CD4-positive, alpha-beta T cell treated with Interleukin-17A for 1 hour (primary cell): ENCODE data around the gene KRT33A.
"Not testable (repeated sequence)": the region's sequence is repeated elsewhere in the genome, so short reads cannot be mapped to it uniquely, and the experiment has no call there.

Source experiments
- DNase-seq: peaks from one replicate; pipeline ENCODE4 v3.0.0-alpha.2; 2020

KRT33A gene

GRCh38 chr17:41350381-41350878 is at the start of gene KRT33A:
KRT33A (minus strand) TSS chr17:41350828; CDS start chr17:41350767, 61 bp downstream.
- not testable (repeated sequence) for DNase-seq

DNA sequence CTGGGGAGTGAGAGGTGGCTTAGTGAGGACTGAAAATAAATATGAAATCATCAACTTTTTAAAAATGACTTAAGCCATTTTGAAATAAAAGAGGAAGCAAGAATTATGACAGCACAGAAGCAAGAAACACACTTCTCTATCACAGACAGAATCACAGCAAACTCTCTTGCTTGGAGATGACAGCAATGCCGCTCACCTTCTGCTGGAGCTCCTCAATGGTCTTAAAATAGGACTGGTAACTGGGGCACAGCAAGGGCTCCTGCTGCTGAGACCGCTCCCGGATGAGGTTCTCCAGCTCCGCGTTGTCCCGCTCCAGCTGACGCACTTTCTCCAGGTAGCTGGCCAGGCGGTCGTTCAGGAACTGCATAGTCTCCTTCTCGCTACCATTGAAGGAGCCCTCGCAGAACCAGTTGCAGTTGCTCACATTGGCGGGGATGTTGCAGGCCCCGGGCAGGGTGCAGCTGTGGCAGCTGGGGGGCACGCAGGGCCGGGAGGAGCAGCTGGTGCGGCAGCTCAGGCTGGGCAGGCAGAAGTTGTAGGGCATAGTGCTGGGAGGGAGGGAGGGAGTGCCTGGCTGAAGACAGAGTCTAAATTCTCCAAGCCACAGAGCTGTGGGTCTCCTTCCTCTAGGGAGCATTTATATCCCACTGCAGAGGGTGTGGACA is 46.5 kb upstream of the KRT33A start, which contains the start of gene KRT31:
TSS of gene KRT31 (minus strand) at position 613 of the 665 bp plus-strand sequence. CDS start at position 544, 69 bp downstream.
- no peak for DNase-seq

- no peak for DNase-seq
Measured at GRCh38 chr17:41396340-41396739, 45.7 kb upstream of the KRT33A start.

- DNase-seq = no peak
Measured at GRCh38 chr17:41395611-41396010, 45.0 kb upstream of the KRT33A start.

DNA sequence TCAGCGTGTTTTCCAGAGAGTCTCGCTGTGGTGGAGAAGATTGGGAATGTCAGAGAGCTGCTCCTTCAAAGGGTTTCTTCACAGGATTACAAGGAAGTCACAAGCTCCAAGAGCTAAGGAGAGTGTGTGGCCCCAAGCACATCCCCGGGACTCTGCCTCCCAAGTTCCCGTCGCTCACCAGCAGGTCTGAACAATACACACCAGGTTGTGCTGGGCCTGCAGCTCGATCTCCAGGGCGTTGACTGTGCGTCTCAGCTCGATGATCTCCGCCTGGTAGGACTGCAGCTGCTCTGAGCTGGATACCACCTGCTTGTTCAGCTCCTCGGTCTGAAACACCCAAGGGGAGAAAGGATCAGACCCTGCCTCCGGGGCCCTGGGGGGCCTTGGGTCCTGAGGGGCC is 44.4 kb upstream of the KRT33A start:
- not testable (repeated sequence) for DNase-seq

GRCh38 chr17:41394254-41394996 is 43.8 kb upstream of the KRT33A start:
- no peak for DNase-seq

DNA sequence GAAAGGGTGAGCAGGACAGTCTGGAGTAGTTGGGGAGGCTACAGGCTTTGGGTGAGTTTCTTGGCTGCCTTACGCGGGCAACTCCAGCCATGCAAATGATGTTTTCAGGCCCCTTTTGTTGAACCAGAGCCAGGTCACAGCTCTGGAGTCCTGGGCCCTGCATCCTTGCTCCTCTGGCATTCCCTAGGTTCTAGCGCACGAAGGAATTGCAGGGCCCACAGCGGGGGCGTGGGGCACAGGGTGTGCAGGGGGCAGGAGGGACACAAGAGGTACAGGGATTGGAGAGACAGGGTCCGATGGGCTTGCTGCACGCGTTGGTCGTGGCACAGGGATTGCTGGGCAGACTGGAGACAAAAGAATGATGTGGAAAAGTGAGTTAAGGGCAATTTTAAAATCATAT is 43.2 kb upstream of the KRT33A start:
- no peak for DNase-seq

GRCh38 chr17:41393294-41393693 is 42.7 kb upstream of the KRT33A start:
- DNase-seq = no peak

DNA sequence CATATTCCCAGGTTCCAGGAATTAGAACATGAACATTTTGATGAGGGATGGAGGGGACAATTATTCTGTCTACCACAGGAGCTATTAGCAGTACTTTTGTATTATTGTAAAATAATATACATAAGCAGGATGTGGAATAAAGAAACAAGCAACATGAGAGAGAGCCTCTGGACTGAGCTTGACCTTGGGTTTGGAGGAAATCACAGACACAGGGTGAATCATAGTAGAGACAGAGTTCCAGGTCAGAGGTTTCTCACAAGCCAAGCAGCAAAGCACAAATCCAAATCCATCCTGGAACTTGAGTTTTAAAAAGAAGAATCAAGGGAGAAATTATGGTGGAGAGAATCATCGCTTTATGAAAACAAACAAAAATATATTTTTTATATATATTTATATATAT is 41.6 kb upstream of the KRT33A start:
- no peak for DNase-seq

DNA sequence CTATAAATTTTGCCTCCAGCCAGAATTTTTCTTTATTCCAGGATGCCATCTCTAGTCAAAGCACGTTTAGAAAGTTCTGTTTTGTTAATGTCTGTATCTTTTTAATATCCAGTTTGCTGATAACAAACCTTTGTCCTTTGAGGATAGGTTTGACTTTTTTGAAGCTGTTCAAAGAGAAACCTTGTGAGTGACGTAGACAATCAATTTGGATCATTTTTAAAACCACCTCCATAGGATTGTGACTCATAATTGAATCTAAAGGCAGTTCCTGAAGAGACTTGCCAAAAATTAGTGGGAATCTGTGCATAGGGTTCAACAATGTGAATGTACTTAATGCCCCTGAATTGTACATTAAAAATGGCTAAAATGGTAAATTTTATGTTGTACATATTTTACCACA is 40.9 kb upstream of the KRT33A start:
- DNase-seq = no peak

- no peak for DNase-seq
Measured at GRCh38 chr17:41390411-41390938, 39.8 kb upstream of the KRT33A start.

DNA sequence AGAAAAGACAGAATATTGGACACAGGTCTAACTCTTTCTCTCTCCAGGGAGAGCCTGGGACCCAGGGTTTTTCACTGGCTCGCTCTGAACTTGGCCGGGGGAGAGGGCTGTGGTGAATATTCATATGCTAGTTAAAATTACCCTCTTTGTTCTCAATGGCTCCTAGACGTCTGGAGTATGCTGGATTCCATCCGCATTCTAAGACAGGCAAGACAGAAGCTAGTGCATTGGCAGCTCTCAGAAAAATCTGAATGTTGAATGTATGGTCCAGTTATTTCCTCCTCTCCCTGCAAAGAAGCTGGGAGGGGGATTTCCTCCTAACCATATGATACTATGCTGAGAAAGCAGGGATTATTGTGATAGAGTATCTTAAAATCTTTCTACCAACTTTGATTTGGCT is 37.0 kb upstream of the KRT33A start:
- DNase-seq = no peak

DNA sequence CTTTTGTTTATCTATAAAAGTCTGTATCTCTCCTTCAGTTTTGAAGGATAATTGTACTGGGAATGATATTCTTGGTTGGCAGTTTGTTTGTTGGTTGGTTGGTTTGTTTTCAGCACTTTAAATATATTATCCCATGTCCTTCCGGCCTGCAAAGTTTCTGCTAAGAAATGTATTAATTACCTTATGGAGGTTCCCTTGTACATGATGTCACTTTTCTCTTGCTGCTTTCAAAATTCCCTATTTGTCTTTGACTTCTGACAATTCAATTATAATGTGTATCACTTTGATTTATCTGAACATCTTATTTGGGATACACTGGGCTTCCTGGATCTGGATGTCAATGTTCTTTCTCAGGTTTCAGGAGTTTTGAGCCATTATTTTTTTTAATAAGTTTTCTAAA is 35.6 kb upstream of the KRT33A start:
- no peak for DNase-seq

DNA sequence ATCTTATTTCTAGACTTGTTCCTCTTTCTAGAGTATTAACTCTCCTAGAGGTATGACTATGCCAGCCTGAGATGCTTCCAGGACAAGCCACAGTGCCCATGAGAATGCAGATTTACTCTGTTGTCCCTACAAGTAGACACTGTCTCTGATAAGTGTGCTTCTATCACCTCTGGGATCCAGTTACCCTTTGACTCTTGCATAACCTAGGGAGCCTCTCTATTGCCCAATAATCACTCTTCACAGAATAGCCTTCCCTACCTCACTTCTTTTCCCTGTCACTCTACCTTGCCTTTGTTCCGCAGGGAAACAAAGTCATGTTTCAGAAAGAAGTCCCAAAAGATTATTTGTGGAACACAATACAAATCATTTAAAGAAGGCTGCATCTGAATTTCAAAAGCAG is 33.1 kb upstream of the KRT33A start:
- DNase-seq = no peak

DNA sequence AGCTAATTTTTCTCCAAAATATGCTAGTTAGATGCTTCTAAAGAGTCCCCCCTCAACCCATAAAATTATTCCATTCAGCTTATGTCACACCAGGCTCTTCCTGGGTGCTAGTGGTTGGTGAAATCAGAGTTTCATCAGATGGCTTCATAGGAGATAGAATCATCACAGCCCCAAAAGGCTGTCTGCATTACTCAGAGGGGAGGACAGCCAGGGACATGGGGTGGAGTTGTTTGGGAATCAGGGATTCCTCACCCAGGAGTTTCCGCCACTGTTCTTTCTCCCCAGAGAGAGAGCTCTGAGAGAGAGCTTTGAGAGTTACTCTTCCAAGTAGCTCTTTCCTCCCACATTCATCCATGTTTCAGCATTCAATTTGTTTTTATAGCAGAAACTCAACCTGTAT is 31.8 kb upstream of the KRT33A start:
- no peak for DNase-seq

- DNase-seq = not testable (repeated sequence)
Measured at GRCh38 chr17:41381943-41382342, 31.3 kb upstream of the KRT33A start, which contains the start of gene KRT34. KRT34 (minus strand) TSS chr17:41382306; CDS start chr17:41382246, 60 bp downstream.

- DNase-seq = not testable (repeated sequence)
Measured at GRCh38 chr17:41380091-41380490, 29.5 kb upstream of the KRT33A start.

DNA sequence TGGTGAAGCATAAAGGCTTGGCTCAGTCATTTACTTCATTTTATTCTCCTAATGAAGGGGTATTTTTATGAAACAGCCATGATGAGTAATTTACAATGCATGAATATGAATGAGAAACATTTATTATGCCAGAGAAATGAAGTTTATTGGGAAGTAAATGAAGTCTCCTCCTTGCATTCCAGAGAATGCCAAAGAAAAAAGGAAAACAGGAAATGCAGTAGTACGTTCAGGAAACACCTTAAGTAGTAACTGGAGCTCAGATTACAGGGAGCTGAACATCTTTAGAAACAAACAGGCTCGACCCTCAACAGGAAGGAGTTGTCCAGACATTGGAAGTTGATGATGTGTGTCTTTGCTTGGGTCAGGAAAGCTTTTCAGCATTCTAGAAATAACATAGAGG is 26.9 kb upstream of the KRT33A start:
- no peak for DNase-seq

DNA sequence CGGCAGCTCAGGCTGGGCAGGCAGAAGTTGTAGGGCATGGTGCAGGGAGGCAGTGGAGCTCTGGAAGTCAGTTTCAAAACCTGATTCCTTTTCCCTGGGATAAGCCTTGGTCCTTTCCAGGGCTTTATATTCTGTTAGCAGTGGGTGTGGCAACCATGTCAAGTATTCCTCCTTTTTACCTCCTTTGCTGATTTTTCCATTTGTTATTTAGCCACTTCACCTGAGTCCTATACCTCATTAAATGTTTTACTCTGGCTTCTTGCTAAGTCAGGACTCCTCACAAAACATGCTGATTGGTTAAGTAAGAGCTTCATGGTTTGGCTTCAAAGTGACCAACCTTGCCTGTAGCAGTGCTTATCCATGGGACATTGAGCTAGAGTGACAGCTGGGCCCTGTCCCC is 19.1 kb upstream of the KRT33A start, which contains the start of gene KRT33B:
TSS of gene KRT33B (minus strand) at position 101 of the 400 bp plus-strand sequence. CDS start at position 38, 63 bp downstream.
- DNase-seq = no peak

DNA sequence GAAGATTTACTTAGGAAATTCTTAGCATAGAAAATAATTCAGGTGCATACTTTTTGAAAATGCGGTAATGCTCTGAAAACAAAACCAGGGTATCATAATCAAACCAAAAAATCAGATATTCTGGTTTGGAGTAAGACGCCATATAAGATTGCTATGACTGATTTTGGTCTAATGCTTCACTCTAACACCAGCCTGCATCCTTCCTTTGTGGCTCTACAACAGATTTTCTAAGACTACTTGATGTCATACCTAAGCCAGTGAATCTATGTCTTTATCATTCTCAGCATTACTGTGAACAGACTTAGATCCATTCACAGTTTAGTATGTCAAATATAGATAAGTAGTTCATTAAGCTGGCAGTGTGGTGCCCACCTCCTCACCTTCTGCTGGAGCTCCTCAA is 18.4 kb upstream of the KRT33A start:
- no peak for DNase-seq

- DNase-seq = no peak
Measured at GRCh38 chr17:41367426-41368075, 16.9 kb upstream of the KRT33A start.

GRCh38 chr17:41366070-41366469 is 15.4 kb upstream of the KRT33A start:
- DNase-seq = no peak

GRCh38 chr17:41363881-41364280 is 13.3 kb upstream of the KRT33A start:
- DNase-seq = no peak
